ENCODE results near the gene UQCC3.

DNA sequence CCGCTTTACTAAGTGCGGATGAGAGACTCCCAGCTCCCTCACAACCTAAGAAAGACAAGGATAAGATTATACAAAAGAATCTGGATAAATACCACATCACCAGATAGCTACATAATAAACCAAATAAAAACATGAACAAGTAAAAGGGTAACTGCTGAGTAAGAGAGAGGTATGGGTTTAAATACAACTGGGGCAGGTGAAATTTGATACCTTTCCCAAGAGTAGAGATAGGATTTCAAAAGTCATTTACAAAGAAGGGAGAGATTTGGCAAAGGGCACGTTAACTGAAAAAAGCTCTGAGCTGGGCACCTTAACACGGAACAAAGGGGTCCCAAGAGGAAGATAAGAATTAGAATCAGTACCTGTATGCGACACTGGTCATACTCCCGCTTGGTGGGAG is 5.7 kb downstream of the UQCC3 start:
- no peak for TF ChIP-seq POLR2AphosphoS5 (IDR thresholded peaks at IDR 0.05; ENCODE audit: insufficient read depth, low read depth, low read length)
- no peak for TF ChIP-seq POLR2A (IDR thresholded peaks at IDR 0.05; ENCODE audit: low read depth, low read length)
- TF ChIP-seq, protein P1, sequence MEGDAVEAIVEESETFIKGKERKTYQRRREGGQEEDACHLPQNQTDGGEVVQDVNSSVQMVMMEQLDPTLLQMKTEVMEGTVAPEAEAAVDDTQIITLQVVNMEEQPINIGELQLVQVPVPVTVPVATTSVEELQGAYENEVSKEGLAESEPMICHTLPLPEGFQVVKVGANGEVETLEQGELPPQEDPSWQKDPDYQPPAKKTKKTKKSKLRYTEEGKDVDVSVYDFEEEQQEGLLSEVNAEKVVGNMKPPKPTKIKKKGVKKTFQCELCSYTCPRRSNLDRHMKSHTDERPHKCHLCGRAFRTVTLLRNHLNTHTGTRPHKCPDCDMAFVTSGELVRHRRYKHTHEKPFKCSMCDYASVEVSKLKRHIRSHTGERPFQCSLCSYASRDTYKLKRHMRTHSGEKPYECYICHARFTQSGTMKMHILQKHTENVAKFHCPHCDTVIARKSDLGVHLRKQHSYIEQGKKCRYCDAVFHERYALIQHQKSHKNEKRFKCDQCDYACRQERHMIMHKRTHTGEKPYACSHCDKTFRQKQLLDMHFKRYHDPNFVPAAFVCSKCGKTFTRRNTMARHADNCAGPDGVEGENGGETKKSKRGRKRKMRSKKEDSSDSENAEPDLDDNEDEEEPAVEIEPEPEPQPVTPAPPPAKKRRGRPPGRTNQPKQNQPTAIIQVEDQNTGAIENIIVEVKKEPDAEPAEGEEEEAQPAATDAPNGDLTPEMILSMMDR (IDR thresholded peaks at IDR 0.05; ENCODE audit: extremely low read depth in 1 of 2, insufficient read depth in 1 of 2, low read depth in 1 of 2, low read length in 2 of 2): no peak
- TF ChIP-seq FOS (IDR thresholded peaks at IDR 0.05; ENCODE audit: borderline replicate concordance, insufficient read depth, low read length): no peak
- TF ChIP-seq JUN (IDR thresholded peaks at IDR 0.05; ENCODE audit: borderline replicate concordance, insufficient read depth, insufficient read length, low read depth): no peak
- TF ChIP-seq, protein P2, sequence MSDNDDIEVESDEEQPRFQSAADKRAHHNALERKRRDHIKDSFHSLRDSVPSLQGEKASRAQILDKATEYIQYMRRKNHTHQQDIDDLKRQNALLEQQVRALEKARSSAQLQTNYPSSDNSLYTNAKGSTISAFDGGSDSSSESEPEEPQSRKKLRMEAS (IDR thresholded peaks at IDR 0.05; ENCODE audit: insufficient read depth, insufficient read length): no peak

Data from endothelial cell of umbilical vein (primary cell).